ENCODE measurements around the gene PRKAG2.

Gene PRKAG2

GRCh38 chr7:151616443-151617213 lies 260.3 kb downstream of the PRKAG2 start:
- TF ChIP-seq CTCF (conservative IDR thresholded peaks at IDR 0.05), result no peak
- H3K27ac ChIP-seq, result no peak overlapping the region

GRCh38 chr7:151615784-151616183 lies 261.1 kb downstream of the PRKAG2 start:
- no peak overlapping the region for H3K27ac ChIP-seq
- no peak for TF ChIP-seq CTCF (conservative IDR thresholded peaks at IDR 0.05)

GRCh38 chr7:151615058-151615457 lies 261.9 kb downstream of the PRKAG2 start:
- no peak overlapping the region for H3K27ac ChIP-seq
- TF ChIP-seq CTCF (conservative IDR thresholded peaks at IDR 0.05), result no peak

- no peak overlapping the region for H3K27ac ChIP-seq
- TF ChIP-seq CTCF (conservative IDR thresholded peaks at IDR 0.05), result no peak
Measured at GRCh38 chr7:151614019-151614418, 262.9 kb downstream of the PRKAG2 start.

- no peak overlapping the region for H3K27ac ChIP-seq
- TF ChIP-seq CTCF (conservative IDR thresholded peaks at IDR 0.05), result no peak
Measured at GRCh38 chr7:151611878-151612277, 265.0 kb downstream of the PRKAG2 start.

GRCh38 chr7:151611041-151611440 lies 265.9 kb downstream of the PRKAG2 start:
- TF ChIP-seq CTCF (conservative IDR thresholded peaks at IDR 0.05), result no peak
- H3K27ac ChIP-seq, result no peak overlapping the region

- TF ChIP-seq CTCF (conservative IDR thresholded peaks at IDR 0.05), result no peak
- H3K27ac ChIP-seq, result no peak overlapping the region
Measured at GRCh38 chr7:151608031-151608551, 268.8 kb downstream of the PRKAG2 start.

All from VCaP (cell line).